Loucy (cell line): Measurements from ENCODE around the gene STXBP4.

ENCODE experiments used
- H2AFZ ChIP-seq: fragments of 200-600 bp; sonication (generic); 2 replicates; pipeline ENCODE4 v1.6.0; 2016; ENCODE audit warnings: antibody characterized with exemption, mild to moderate bottlenecking, low read length, moderate library complexity
- H3F3A ChIP-seq: fragments of 200-600 bp; 2 replicates; pipeline ENCODE4 v1.6.0; 2016; ENCODE audit warnings: antibody characterized with exemption, low read depth, mild to moderate bottlenecking
- H3K27me3 ChIP-seq: fragments of 200-600 bp; sonication (generic); 2 replicates; pipeline ENCODE4 v1.6.1; 2014; ENCODE audit warnings: low read length, mild to moderate bottlenecking; ENCODE audit not compliant: insufficient read depth, poor library complexity, severe bottlenecking
- H3K36me3 ChIP-seq: fragments of 200-600 bp; sonication (generic); 2 replicates; pipeline ENCODE4 v1.6.1; 2016; ENCODE audit warnings: low read length; ENCODE audit not compliant: insufficient read depth
- H3K4me1 ChIP-seq: fragments of 200-600 bp; sonication (generic); 2 replicates; pipeline ENCODE4 v1.5.1; 2014; ENCODE audit warnings: low read length, mild to moderate bottlenecking; ENCODE audit not compliant: insufficient read depth, poor library complexity, severe bottlenecking
- H3K4me2 ChIP-seq: fragments of 200-600 bp; sonication (generic); 2 replicates; pipeline ENCODE4 v1.6.0; 2014; ENCODE audit warnings: antibody characterized with exemption, low read length, low read depth, mild to moderate bottlenecking; ENCODE audit not compliant: poor library complexity, severe bottlenecking
- H3K4me3 ChIP-seq: fragments of 200-600 bp; sonication (generic); 2 replicates; pipeline ENCODE4 v1.5.1; 2014; ENCODE audit warnings: low read length, mild to moderate bottlenecking, mixed read lengths; ENCODE audit not compliant: poor library complexity, severe bottlenecking
- H3K79me2 ChIP-seq: fragments of 200-600 bp; sonication (generic); 2 replicates; pipeline ENCODE4 v1.6.1; 2014; ENCODE audit warnings: low read length; ENCODE audit not compliant: insufficient read depth
- H3K9ac ChIP-seq: fragments of 200-600 bp; sonication (generic); 2 replicates; pipeline ENCODE4 v1.6.0; 2014; ENCODE audit warnings: mild to moderate bottlenecking, low read depth, low read length, moderate library complexity; ENCODE audit not compliant: poor library complexity, severe bottlenecking
- H3K9me2 ChIP-seq: fragments of 200-600 bp; sonication (generic); replicated peaks from 2 replicates; pipeline ENCODE4 v1.6.1; 2016; ENCODE audit warnings: low read depth, low read length, mixed read lengths
- H3K9me3 ChIP-seq: fragments of 200-600 bp; sonication (generic); 2 replicates; pipeline ENCODE4 v1.6.1; 2014; ENCODE audit warnings: mild to moderate bottlenecking, antibody characterized with exemption, low read length, low read depth; ENCODE audit not compliant: insufficient read depth
- H4K20me1 ChIP-seq: fragments of 200-600 bp; sonication (generic); 2 replicates; pipeline ENCODE4 v1.6.0; 2014; ENCODE audit warnings: antibody characterized with exemption, low read length, mild to moderate bottlenecking; ENCODE audit not compliant: insufficient read depth, poor library complexity, severe bottlenecking
- CTCF ChIP-seq: fragments of 200-600 bp; sonication (generic); conservative IDR thresholded peaks from 2 replicates; pipeline ENCODE4 v1.5.1; 2014; ENCODE audit warnings: mild to moderate bottlenecking, antibody characterized with exemption, low read length
- EZH2phosphoT487 ChIP-seq: fragments of 200-600 bp; IDR thresholded peaks from 2 replicates; pipeline ENCODE4 v1.6.1; 2018; ENCODE audit warnings: antibody characterized with exemption, mild to moderate bottlenecking, moderate library complexity, borderline replicate concordance

The STXBP4 gene

GRCh38 chr17:55200904-55201303 lies 232.3 kb downstream of the STXBP4 start:
- Histone ChIP-seq H4K20me1 (no peaks in the 10 kb centered on the region), H3F3A (no peaks in the 10 kb centered on the region), H3K9me3 (no peaks in the 10 kb centered on the region), H2AFZ (no peak overlapping the region), H3K4me1 (no peaks in the 10 kb centered on the region), H3K4me3 (no peak overlapping the region), H3K9me2 (no peaks in the 10 kb centered on the region), H3K27me3 (no peaks in the 10 kb centered on the region), H3K79me2 (no peaks in the 10 kb centered on the region), H3K36me3 (no peaks in the 10 kb centered on the region), H3K4me2 (no peak overlapping the region), H3K9ac (no peak overlapping the region)
- no peak for TF ChIP-seq CTCF
- no peak for TF ChIP-seq EZH2phosphoT487

- no peak for TF ChIP-seq CTCF
- no peak for TF ChIP-seq EZH2phosphoT487
Measured at GRCh38 chr17:55201308-55201932, 232.9 kb downstream of the STXBP4 start.

GRCh38 chr17:55202896-55203295 lies 234.3 kb downstream of the STXBP4 start:
- TF ChIP-seq CTCF, result no peak
- TF ChIP-seq EZH2phosphoT487, result no peak
- Histone ChIP-seq H3F3A (no peaks in the 10 kb centered on the region), H3K4me3 (no peak overlapping the region), H3K79me2 (no peaks in the 10 kb centered on the region), H4K20me1 (no peaks in the 10 kb centered on the region), H3K27me3 (no peaks in the 10 kb centered on the region), H3K4me2 (no peak overlapping the region), H3K9ac (no peak overlapping the region), H3K9me2 (no peaks in the 10 kb centered on the region), H2AFZ (no peak overlapping the region), H3K9me3 (no peaks in the 10 kb centered on the region), H3K4me1 (no peaks in the 10 kb centered on the region), H3K36me3 (no peaks in the 10 kb centered on the region)

More at GRCh38 chr17:55201308-55201932, 232.9 kb downstream of the STXBP4 start:
- Histone ChIP-seq H3K79me2 (no peaks in the 10 kb centered on the region), H3K4me3 (no peak overlapping the region), H3K4me1 (no peaks in the 10 kb centered on the region), H4K20me1 (no peaks in the 10 kb centered on the region), H3K4me2 (no peak overlapping the region), H3K9me3 (no peaks in the 10 kb centered on the region), H3K36me3 (no peaks in the 10 kb centered on the region), H3K27me3 (no peaks in the 10 kb centered on the region), H3K9me2 (no peaks in the 10 kb centered on the region), H3K9ac (no peak overlapping the region), H2AFZ (no peak overlapping the region), H3F3A (no peaks in the 10 kb centered on the region)
